ENCODE measurements around the gene DTX3.
A peak's percentile ranks its signal among the peaks of the same experiment; 100 is the strongest.

Gene DTX3

GRCh38 chr12:57603815-57604453 lies 690 bp upstream of the DTX3 start (continued):
- TF ChIP-seq ZBTB17 (tag by site-specific recombination; IDR thresholded peaks at IDR 0.05), result peak; percentile 66
- TF ChIP-seq, protein P1, sequence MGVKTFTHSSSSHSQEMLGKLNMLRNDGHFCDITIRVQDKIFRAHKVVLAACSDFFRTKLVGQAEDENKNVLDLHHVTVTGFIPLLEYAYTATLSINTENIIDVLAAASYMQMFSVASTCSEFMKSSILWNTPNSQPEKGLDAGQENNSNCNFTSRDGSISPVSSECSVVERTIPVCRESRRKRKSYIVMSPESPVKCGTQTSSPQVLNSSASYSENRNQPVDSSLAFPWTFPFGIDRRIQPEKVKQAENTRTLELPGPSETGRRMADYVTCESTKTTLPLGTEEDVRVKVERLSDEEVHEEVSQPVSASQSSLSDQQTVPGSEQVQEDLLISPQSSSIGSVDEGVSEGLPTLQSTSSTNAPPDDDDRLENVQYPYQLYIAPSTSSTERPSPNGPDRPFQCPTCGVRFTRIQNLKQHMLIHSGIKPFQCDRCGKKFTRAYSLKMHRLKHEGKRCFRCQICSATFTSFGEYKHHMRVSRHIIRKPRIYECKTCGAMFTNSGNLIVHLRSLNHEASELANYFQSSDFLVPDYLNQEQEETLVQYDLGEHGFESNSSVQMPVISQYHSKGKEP (tag by site-specific recombination; IDR thresholded peaks at IDR 0.05), result no peak
- TF ChIP-seq ZNF366 (tag by site-specific recombination; conservative IDR thresholded peaks at IDR 0.05), result no peak
- no peak for TF ChIP-seq ZNF391 (tag by site-specific recombination; IDR thresholded peaks at IDR 0.05; ENCODE audit: borderline replicate concordance, low read depth)
- peak; percentile 97 for TF ChIP-seq PRDM1 (tag by site-specific recombination; IDR thresholded peaks at IDR 0.05)
- TF ChIP-seq ZNF785 (tag by site-specific recombination; IDR thresholded peaks at IDR 0.05), result no peak
- 0 out of 2 replicates have a peak, but pooled peaks have one; percentile 42 for TF ChIP-seq FEZF1 (tag by site-specific recombination; IDR thresholded peaks at IDR 0.05)

- no peaks in the 10 kb centered on the region for H3K9me3 ChIP-seq (ENCODE audit: control insufficient read depth, insufficient read depth, low read depth, low read length)
- TF ChIP-seq KLF9 (tag by site-specific recombination; IDR thresholded peaks at IDR 0.05; ENCODE audit: low read depth), result peak; percentile 41; the same call in 1 of the 2 replicates
- TF ChIP-seq, protein P2, sequence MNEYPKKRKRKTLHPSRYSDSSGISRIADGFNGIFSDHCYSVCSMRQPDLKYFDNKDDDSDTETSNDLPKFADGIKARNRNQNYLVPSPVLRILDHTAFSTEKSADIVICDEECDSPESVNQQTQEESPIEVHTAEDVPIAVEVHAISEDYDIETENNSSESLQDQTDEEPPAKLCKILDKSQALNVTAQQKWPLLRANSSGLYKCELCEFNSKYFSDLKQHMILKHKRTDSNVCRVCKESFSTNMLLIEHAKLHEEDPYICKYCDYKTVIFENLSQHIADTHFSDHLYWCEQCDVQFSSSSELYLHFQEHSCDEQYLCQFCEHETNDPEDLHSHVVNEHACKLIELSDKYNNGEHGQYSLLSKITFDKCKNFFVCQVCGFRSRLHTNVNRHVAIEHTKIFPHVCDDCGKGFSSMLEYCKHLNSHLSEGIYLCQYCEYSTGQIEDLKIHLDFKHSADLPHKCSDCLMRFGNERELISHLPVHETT (tag by site-specific recombination; IDR thresholded peaks at IDR 0.05), result no peak
- TF ChIP-seq ZNF610 (tag by site-specific recombination; IDR thresholded peaks at IDR 0.05; ENCODE audit: borderline replicate concordance), result no peak
- no peak for TF ChIP-seq ZNF280C (tag by site-specific recombination; IDR thresholded peaks at IDR 0.05)
- no peak for TF ChIP-seq PBX3 (CRISPR knock-in tag; IDR thresholded peaks at IDR 0.05)
- TF ChIP-seq ZBTB17 (tag by site-specific recombination; IDR thresholded peaks at IDR 0.05), result peak; percentile 60
- no peak for TF ChIP-seq ZNF473 (tag by site-specific recombination; IDR thresholded peaks at IDR 0.05)
- TF ChIP-seq ZBTB48 (tag by site-specific recombination; IDR thresholded peaks at IDR 0.05), result 0 out of 2 replicates have a peak, but pooled peaks have one; percentile 40
- 0 out of 2 replicates have a peak, but pooled peaks have one; percentile 11 for TF ChIP-seq SP3 (tag by site-specific recombination; IDR thresholded peaks at IDR 0.05)
- TF ChIP-seq ZBTB26 (tag by site-specific recombination; optimal IDR thresholded peaks at IDR 0.05), result peak; percentile 40
- TF ChIP-seq BCL11A (tag by site-specific recombination; IDR thresholded peaks at IDR 0.05; ENCODE audit: low read depth), result no peak
- TF ChIP-seq ZBTB20 (tag by site-specific recombination; IDR thresholded peaks at IDR 0.05), result peak; percentile 60; the same call in 1 of the 2 replicates
- TF ChIP-seq ZBTB6 (tag by site-specific recombination; IDR thresholded peaks at IDR 0.05), result no peak
- peak; percentile 98 for TF ChIP-seq ZNF335 (tag by site-specific recombination; conservative IDR thresholded peaks at IDR 0.05)
- TF ChIP-seq ZNF600 (tag by site-specific recombination; IDR thresholded peaks at IDR 0.05), result peak; percentile 15; the same call in 1 of the 2 replicates
- TF ChIP-seq SP7 (tag by site-specific recombination; IDR thresholded peaks at IDR 0.05), result no peak
- no peak for TF ChIP-seq ZNF514 (tag by site-specific recombination; IDR thresholded peaks at IDR 0.05)
- no peak for TF ChIP-seq ZNF311 (tag by site-specific recombination; IDR thresholded peaks at IDR 0.05; ENCODE audit: borderline replicate concordance)
- no peak for TF ChIP-seq ZNF544 (tag by site-specific recombination; IDR thresholded peaks at IDR 0.05)
- TF ChIP-seq ZFP3 (tag by site-specific recombination; IDR thresholded peaks at IDR 0.05; ENCODE audit: low read depth), result no peak
- H3K36me3 ChIP-seq (ENCODE audit: control insufficient read depth in 2 of 2, insufficient read depth in 1 of 2, low read length in 2 of 2), result peaks cover 0 to 48% of the 10 kb centered on the region in 2 experiments; a peak in 2 of 3 replicates
- H3K4me3 ChIP-seq (ENCODE audit: low read depth, low read length), result peak overlapping the region; percentile 52
- ChIA-PET POLR2A (interaction anchor here (1.4 to 2.1 kb wide), 3 partner anchors 11 to 62 kb away, joined by 3 to 9 read pairs (median 7); partner anchors contain the start of gene PIP4K2C), CTCF (interaction anchor here (0.6 to 2.0 kb wide), 6 partner anchors 17 to 151 kb away, joined by 3 to 17 read pairs (median 4); partner anchors contain the start of genes B4GALNT1 and OS9)
- peak overlapping the region; percentile 62; the same call in 1 of the 2 replicates for H3K27ac ChIP-seq (ENCODE audit: extremely low read depth, low read depth, low read length)
- peaks cover 8% of the 10 kb centered on the region; the same call in 1 of the 2 replicates for H3K4me1 ChIP-seq (ENCODE audit: control insufficient read depth, insufficient read depth, low read length)
Observed at GRCh38 chr12:57604992-57605810, 577 bp downstream of the DTX3 start.
